ENCODE data around the gene ZNF638. TPM values are rescaled to one million over a fixed set of nuclear protein-coding genes. Genes with fewer than 3 reads are reported as not detected.

ZNF638 gene
- total RNA-seq, 1 experiment from 2014 or later, result 109 TPM

DNA sequence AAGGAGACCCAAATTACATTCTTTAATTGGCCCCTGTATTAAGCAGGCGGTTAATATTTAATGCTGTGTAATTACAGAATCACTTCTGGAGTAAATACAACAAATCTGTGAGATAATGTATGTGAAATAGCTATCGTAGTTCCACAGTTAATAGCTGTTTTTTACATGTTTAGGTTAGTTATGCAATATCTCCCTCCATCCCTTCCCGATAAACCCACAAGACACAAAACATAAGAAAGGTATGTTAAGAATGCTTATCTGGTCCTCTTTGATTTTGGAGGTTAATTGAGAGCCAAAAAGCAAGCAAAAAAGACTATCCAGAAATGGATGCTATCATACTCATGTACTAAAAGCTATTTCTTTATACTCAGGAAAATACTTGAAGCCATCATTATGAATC, 49.1 kb downstream of the ZNF638 start:
- Mint-ChIP-seq H3K27ac (no peak overlapping the region), H3K9me3 (peaks cover 3% of the 10 kb centered on the region; the same call in 1 of the 2 replicates), H3K4me1 (no peaks in the 10 kb centered on the region), H3K27me3 (ENCODE audit: low read depth) (no peaks in the 10 kb centered on the region), H3K4me3 (no peak overlapping the region), H3K36me3 (peaks cover 46% of the 10 kb centered on the region)
- ChIA-PET CTCF (interaction anchor here (1.7 kb wide), 1 partner anchor 49 kb away, joined by 10 read pairs; the partner anchor contains the start of gene ZNF638), POLR2A (no interaction called here)
- DNase-seq (ENCODE audit: low spot score), result no peak
- ATAC-seq, result no peak
- TF ChIP-seq NR3C1 (CRISPR knock-in tag; conservative IDR thresholded peaks at IDR 0.05; ENCODE audit: low read depth) (no peak), CREM (CRISPR knock-in tag; IDR thresholded peaks at IDR 0.05) (no peak), GRHL2 (CRISPR knock-in tag; IDR thresholded peaks at IDR 0.05; ENCODE audit: insufficient replicate concordance, severe bottlenecking) (no peak), EMX1 (CRISPR knock-in tag; IDR thresholded peaks at IDR 0.05) (no peak), SP1 (CRISPR knock-in tag; conservative IDR thresholded peaks at IDR 0.05) (no peak)
- TF ChIP-seq, protein P1, sequence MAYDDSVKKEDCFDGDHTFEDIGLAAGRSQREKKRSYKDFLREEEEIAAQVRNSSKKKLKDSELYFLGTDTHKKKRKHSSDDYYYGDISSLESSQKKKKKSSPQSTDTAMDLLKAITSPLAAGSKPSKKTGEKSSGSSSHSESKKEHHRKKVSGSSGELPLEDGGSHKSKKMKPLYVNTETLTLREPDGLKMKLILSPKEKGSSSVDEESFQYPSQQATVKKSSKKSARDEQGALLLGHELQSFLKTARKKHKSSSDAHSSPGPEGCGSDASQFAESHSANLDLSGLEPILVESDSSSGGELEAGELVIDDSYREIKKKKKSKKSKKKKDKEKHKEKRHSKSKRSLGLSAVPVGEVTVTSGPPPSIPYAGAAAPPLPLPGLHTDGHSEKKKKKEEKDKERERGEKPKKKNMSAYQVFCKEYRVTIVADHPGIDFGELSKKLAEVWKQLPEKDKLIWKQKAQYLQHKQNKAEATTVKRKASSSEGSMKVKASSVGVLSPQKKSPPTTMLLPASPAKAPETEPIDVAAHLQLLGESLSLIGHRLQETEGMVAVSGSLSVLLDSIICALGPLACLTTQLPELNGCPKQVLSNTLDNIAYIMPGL (CRISPR knock-in tag; IDR thresholded peaks at IDR 0.05), result no peak
- TF ChIP-seq, protein P2, sequence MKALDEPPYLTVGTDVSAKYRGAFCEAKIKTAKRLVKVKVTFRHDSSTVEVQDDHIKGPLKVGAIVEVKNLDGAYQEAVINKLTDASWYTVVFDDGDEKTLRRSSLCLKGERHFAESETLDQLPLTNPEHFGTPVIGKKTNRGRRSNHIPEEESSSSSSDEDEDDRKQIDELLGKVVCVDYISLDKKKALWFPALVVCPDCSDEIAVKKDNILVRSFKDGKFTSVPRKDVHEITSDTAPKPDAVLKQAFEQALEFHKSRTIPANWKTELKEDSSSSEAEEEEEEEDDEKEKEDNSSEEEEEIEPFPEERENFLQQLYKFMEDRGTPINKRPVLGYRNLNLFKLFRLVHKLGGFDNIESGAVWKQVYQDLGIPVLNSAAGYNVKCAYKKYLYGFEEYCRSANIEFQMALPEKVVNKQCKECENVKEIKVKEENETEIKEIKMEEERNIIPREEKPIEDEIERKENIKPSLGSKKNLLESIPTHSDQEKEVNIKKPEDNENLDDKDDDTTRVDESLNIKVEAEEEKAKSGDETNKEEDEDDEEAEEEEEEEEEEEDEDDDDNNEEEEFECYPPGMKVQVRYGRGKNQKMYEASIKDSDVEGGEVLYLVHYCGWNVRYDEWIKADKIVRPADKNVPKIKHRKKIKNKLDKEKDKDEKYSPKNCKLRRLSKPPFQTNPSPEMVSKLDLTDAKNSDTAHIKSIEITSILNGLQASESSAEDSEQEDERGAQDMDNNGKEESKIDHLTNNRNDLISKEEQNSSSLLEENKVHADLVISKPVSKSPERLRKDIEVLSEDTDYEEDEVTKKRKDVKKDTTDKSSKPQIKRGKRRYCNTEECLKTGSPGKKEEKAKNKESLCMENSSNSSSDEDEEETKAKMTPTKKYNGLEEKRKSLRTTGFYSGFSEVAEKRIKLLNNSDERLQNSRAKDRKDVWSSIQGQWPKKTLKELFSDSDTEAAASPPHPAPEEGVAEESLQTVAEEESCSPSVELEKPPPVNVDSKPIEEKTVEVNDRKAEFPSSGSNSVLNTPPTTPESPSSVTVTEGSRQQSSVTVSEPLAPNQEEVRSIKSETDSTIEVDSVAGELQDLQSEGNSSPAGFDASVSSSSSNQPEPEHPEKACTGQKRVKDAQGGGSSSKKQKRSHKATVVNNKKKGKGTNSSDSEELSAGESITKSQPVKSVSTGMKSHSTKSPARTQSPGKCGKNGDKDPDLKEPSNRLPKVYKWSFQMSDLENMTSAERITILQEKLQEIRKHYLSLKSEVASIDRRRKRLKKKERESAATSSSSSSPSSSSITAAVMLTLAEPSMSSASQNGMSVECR (CRISPR knock-in tag; IDR thresholded peaks at IDR 0.05; ENCODE audit: borderline replicate concordance), result no peak
- TF ChIP-seq, protein P3, sequence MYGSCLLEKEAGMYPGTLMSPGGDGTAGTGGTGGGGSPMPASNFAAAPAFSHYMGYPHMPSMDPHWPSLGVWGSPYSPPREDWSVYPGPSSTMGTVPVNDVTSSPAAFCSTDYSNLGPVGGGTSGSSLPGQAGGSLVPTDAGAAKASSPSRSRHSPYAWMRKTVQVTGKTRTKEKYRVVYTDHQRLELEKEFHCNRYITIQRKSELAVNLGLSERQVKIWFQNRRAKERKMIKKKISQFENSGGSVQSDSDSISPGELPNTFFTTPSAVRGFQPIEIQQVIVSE (CRISPR knock-in tag; IDR thresholded peaks at IDR 0.05; ENCODE audit: borderline replicate concordance), result no peak
- TF ChIP-seq, protein P4, sequence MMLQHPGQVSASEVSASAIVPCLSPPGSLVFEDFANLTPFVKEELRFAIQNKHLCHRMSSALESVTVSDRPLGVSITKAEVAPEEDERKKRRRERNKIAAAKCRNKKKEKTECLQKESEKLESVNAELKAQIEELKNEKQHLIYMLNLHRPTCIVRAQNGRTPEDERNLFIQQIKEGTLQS (CRISPR knock-in tag; conservative IDR thresholded peaks at IDR 0.05), result no peak
- TF ChIP-seq, protein P5, sequence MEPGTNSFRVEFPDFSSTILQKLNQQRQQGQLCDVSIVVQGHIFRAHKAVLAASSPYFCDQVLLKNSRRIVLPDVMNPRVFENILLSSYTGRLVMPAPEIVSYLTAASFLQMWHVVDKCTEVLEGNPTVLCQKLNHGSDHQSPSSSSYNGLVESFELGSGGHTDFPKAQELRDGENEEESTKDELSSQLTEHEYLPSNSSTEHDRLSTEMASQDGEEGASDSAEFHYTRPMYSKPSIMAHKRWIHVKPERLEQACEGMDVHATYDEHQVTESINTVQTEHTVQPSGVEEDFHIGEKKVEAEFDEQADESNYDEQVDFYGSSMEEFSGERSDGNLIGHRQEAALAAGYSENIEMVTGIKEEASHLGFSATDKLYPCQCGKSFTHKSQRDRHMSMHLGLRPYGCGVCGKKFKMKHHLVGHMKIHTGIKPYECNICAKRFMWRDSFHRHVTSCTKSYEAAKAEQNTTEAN (CRISPR knock-in tag; IDR thresholded peaks at IDR 0.05), result no peak
- TF ChIP-seq, protein P6, sequence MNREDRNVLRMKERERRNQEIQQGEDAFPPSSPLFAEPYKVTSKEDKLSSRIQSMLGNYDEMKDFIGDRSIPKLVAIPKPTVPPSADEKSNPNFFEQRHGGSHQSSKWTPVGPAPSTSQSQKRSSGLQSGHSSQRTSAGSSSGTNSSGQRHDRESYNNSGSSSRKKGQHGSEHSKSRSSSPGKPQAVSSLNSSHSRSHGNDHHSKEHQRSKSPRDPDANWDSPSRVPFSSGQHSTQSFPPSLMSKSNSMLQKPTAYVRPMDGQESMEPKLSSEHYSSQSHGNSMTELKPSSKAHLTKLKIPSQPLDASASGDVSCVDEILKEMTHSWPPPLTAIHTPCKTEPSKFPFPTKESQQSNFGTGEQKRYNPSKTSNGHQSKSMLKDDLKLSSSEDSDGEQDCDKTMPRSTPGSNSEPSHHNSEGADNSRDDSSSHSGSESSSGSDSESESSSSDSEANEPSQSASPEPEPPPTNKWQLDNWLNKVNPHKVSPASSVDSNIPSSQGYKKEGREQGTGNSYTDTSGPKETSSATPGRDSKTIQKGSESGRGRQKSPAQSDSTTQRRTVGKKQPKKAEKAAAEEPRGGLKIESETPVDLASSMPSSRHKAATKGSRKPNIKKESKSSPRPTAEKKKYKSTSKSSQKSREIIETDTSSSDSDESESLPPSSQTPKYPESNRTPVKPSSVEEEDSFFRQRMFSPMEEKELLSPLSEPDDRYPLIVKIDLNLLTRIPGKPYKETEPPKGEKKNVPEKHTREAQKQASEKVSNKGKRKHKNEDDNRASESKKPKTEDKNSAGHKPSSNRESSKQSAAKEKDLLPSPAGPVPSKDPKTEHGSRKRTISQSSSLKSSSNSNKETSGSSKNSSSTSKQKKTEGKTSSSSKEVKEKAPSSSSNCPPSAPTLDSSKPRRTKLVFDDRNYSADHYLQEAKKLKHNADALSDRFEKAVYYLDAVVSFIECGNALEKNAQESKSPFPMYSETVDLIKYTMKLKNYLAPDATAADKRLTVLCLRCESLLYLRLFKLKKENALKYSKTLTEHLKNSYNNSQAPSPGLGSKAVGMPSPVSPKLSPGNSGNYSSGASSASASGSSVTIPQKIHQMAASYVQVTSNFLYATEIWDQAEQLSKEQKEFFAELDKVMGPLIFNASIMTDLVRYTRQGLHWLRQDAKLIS (CRISPR knock-in tag; IDR thresholded peaks at IDR 0.05; ENCODE audit: borderline replicate concordance), result no peak
- TF ChIP-seq, protein P7, sequence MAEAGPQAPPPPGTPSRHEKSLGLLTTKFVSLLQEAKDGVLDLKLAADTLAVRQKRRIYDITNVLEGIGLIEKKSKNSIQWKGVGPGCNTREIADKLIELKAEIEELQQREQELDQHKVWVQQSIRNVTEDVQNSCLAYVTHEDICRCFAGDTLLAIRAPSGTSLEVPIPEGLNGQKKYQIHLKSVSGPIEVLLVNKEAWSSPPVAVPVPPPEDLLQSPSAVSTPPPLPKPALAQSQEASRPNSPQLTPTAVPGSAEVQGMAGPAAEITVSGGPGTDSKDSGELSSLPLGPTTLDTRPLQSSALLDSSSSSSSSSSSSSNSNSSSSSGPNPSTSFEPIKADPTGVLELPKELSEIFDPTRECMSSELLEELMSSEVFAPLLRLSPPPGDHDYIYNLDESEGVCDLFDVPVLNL (CRISPR knock-in tag; IDR thresholded peaks at IDR 0.05; ENCODE audit: borderline replicate concordance, low read depth), result no peak
